Measurements from ENCODE around the gene PRKAA1.

Gene PRKAA1

GRCh38 chr5:40780199-40780598 is 18.0 kb downstream of the PRKAA1 start:
- no peaks in the 10 kb centered on the region; the same call in 1 of the 2 replicates for H3K36me3 ChIP-seq (ENCODE audit: control insufficient read depth, insufficient read depth, low read length)
- no peaks in the 10 kb centered on the region for H3K27me3 ChIP-seq (ENCODE audit: control insufficient read depth, insufficient read depth, low read length)
- no peaks in the 10 kb centered on the region for H3K9me3 ChIP-seq (ENCODE audit: control insufficient read depth, insufficient read depth, low read length)
- no CpG with 5 or more reads among the region's 5 CpGs for WGBS (ENCODE audit: insufficient coverage, insufficient read length)
- no peak for DNase-seq (ENCODE audit: low read depth, low spot score)
- H3K4me3 ChIP-seq (ENCODE audit: low read length): no peak overlapping the region
- H3K4me1 ChIP-seq (ENCODE audit: control insufficient read depth, insufficient read depth, low read length): no peaks in the 10 kb centered on the region
- no peak overlapping the region for H3K27ac ChIP-seq (ENCODE audit: low read length)

DNA sequence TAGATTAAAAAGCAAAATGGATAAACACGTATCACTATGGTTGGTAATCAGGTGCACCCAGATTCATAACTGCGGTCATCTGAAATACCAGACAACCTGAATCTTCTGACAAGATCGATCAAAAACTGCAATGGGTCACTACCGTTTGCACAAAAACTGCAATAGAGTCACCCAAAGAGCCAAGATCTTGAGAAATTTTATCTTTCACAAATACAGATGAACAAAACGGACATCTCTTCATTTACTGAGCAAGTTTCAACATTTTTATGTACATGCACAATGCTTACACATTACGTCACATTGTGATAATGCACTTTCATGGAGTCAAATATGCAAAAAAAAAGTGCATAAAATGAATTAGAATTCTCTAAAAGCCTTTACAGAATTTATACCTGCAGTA is 18.6 kb downstream of the PRKAA1 start:
- no peaks in the 10 kb centered on the region for H3K9me3 ChIP-seq (ENCODE audit: control insufficient read depth, insufficient read depth, low read length)
- no peaks in the 10 kb centered on the region for H3K4me1 ChIP-seq (ENCODE audit: control insufficient read depth, insufficient read depth, low read length)
- H3K27me3 ChIP-seq (ENCODE audit: control insufficient read depth, insufficient read depth, low read length): no peaks in the 10 kb centered on the region
- no peak for DNase-seq (ENCODE audit: low read depth, low spot score)
- H3K36me3 ChIP-seq (ENCODE audit: control insufficient read depth, insufficient read depth, low read length): no peaks in the 10 kb centered on the region; the same call in 1 of the 2 replicates
- no CpG with 5 or more reads among the region's 6 CpGs for WGBS (ENCODE audit: insufficient coverage, insufficient read length)
- H3K4me3 ChIP-seq (ENCODE audit: low read length): no peak overlapping the region
- H3K27ac ChIP-seq (ENCODE audit: low read length): no peak overlapping the region

DNA sequence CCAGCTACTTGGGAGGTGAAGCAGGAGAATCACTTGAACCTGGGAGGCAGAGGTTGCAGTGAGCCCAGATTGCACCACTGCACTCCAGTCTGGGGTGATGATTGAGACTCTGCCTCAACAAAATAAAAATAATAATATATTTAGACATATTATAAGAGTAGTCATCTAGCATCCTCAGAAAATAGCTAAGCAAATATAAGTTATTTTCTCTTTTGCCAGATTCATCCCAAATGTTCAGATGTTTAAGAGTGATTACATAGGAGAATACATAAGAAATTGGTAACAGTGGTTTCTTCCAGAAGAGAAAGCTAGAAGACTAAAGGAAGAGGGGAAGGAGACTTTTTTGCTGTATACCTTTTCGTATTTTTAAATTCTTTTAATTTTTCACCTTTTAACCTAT is 20.0 kb downstream of the PRKAA1 start:
- no peak overlapping the region for H3K4me3 ChIP-seq (ENCODE audit: low read length)
- H3K27ac ChIP-seq (ENCODE audit: low read length): no peak overlapping the region
- WGBS (ENCODE audit: insufficient coverage, insufficient read length): no CpG with 5 or more reads among the region's 1 CpG
- no peaks in the 10 kb centered on the region for H3K9me3 ChIP-seq (ENCODE audit: control insufficient read depth, insufficient read depth, low read length)
- H3K36me3 ChIP-seq (ENCODE audit: control insufficient read depth, insufficient read depth, low read length): no peaks in the 10 kb centered on the region; the same call in 1 of the 2 replicates
- no peaks in the 10 kb centered on the region for H3K27me3 ChIP-seq (ENCODE audit: control insufficient read depth, insufficient read depth, low read length)
- DNase-seq (ENCODE audit: low read depth, low spot score): no peak
- no peaks in the 10 kb centered on the region for H3K4me1 ChIP-seq (ENCODE audit: control insufficient read depth, insufficient read depth, low read length)

- Histone ChIP-seq H3K36me3 (ENCODE audit: control insufficient read depth, insufficient read depth, low read length) (no peaks in the 10 kb centered on the region; the same call in 1 of the 2 replicates), H3K27ac (ENCODE audit: low read length) (no peak overlapping the region), H3K27me3 (ENCODE audit: control insufficient read depth, insufficient read depth, low read length) (no peaks in the 10 kb centered on the region), H3K4me3 (ENCODE audit: low read length) (no peak overlapping the region), H3K4me1 (ENCODE audit: control insufficient read depth, insufficient read depth, low read length) (no peaks in the 10 kb centered on the region), H3K9me3 (ENCODE audit: control insufficient read depth, insufficient read depth, low read length) (no peaks in the 10 kb centered on the region)
- no peak for DNase-seq (ENCODE audit: low read depth, low spot score)
- WGBS (ENCODE audit: insufficient coverage, insufficient read length): no CpG with 5 or more reads among the region's 1 CpG
These were observed 21.6 kb downstream of the PRKAA1 start for GRCh38 chr5:40776658-40776977.

DNA sequence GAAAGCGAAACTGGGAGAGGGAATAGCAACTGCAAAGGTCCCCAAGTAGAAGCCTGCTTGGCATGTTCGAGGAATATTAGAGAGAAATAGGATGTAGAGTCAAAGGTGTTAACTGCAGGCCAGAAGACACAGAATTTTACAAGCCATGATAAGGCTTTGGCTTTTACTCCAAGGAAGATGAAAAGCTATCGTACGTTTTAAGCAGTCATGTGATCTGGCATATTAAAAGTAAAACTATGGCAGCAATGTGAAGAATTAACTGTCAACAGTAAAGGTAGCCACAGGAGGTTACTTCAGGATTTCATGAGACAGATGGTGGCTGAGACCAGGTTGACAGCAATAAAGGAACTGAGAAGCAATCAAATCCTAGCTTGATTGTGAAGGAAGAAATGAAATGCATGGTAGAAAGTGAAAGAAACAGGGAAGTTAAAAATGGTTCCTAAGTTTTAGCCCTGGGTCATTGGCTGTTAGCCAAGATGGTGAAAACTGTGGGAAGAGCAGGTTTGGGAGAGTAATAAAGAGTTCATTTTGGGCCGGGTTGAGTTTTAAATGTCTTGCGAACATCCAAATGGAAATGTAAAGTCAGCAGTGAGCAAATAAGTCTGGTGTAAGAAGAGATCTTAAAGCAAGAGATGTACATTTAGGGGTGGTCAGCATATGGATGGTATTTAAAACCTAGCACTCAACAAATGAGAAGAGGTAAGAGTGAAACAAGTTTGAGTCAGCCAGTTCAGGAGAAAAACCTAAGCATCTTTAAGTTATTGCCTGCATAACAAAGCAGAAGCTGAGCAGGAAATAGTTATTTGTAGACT is 22.1 kb downstream of the PRKAA1 start:
- no CpG with 5 or more reads among the region's 6 CpGs for WGBS (ENCODE audit: insufficient coverage, insufficient read length)
- no peak for DNase-seq (ENCODE audit: low read depth, low spot score)
- Histone ChIP-seq H3K4me3 (ENCODE audit: low read length) (no peak overlapping the region), H3K36me3 (ENCODE audit: control insufficient read depth, insufficient read depth, low read length) (no peaks in the 10 kb centered on the region; the same call in 1 of the 2 replicates), H3K27me3 (ENCODE audit: control insufficient read depth, insufficient read depth, low read length) (no peaks in the 10 kb centered on the region), H3K4me1 (ENCODE audit: control insufficient read depth, insufficient read depth, low read length) (no peaks in the 10 kb centered on the region), H3K9me3 (ENCODE audit: control insufficient read depth, insufficient read depth, low read length) (no peaks in the 10 kb centered on the region), H3K27ac (ENCODE audit: low read length) (no peak overlapping the region)

DNA sequence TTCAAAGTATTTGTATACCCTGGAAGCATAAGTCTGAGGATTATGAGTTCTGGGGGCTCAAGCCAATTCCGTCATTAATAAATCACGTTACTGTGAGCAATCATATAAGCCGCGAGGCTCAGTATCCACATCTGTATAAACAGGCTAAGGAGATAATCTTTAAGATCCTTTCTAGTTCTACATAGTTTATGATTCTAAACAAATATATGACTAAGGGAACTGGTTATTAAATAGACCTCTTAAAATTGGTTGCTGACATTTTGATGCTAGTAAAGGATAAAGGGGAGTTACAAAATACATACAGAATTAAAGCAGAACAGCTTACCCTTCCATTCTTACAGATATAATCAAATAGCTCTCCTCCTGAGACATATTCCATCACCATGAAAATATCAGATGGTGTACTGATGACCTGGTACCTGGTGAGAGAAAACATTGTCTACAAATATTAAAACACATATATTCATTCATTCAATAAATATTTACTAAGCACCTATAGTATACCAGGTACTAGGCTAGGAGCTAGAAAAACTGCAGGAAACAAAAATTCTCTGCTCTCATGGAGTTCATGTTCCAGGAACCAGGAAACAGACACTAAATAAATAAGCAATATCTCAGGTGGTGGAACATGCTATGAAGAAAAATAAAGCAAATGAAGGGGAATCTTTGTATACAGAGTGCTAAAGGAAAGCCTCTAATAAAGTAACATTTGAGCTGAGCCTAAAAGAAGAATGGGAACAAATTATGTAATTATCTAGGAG is 22.9 kb downstream of the PRKAA1 start:
- Histone ChIP-seq H3K36me3 (ENCODE audit: control insufficient read depth, insufficient read depth, low read length) (no peaks in the 10 kb centered on the region; the same call in 1 of the 2 replicates), H3K27me3 (ENCODE audit: control insufficient read depth, insufficient read depth, low read length) (no peaks in the 10 kb centered on the region), H3K4me3 (ENCODE audit: low read length) (no peak overlapping the region), H3K4me1 (ENCODE audit: control insufficient read depth, insufficient read depth, low read length) (no peaks in the 10 kb centered on the region), H3K9me3 (ENCODE audit: control insufficient read depth, insufficient read depth, low read length) (no peaks in the 10 kb centered on the region), H3K27ac (ENCODE audit: low read length) (no peak overlapping the region)
- no CpG with 5 or more reads among the region's 4 CpGs for WGBS (ENCODE audit: insufficient coverage, insufficient read length)
- no peak for DNase-seq (ENCODE audit: low read depth, low spot score)

DNA sequence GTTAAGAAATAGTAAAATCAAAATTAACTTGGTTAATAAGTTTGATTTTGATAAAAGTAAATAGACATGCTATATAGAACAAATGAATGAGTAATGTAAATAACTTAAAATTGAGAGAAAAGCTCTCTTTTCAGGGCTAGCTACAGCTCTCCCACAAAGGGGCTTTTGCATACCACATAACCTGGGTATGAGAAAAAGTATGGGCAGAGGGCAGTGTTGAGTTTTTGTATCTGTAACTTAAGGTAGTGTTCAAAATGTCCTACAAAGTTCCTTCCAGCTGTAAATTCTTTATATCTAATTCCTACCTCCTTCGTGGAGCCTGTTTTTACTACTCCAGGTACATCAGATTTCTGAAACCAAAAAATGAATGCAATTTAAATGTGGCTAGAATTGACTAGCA is 23.6 kb downstream of the PRKAA1 start:
- no CpG with 5 or more reads among the region's 1 CpG for WGBS (ENCODE audit: insufficient coverage, insufficient read length)
- Histone ChIP-seq H3K9me3 (ENCODE audit: control insufficient read depth, insufficient read depth, low read length) (no peaks in the 10 kb centered on the region), H3K4me1 (ENCODE audit: control insufficient read depth, insufficient read depth, low read length) (no peaks in the 10 kb centered on the region), H3K4me3 (ENCODE audit: low read length) (no peak overlapping the region), H3K27ac (ENCODE audit: low read length) (no peak overlapping the region), H3K36me3 (ENCODE audit: control insufficient read depth, insufficient read depth, low read length) (no peaks in the 10 kb centered on the region; the same call in 1 of the 2 replicates), H3K27me3 (ENCODE audit: control insufficient read depth, insufficient read depth, low read length) (no peaks in the 10 kb centered on the region)
- DNase-seq (ENCODE audit: low read depth, low spot score): no peak

DNA sequence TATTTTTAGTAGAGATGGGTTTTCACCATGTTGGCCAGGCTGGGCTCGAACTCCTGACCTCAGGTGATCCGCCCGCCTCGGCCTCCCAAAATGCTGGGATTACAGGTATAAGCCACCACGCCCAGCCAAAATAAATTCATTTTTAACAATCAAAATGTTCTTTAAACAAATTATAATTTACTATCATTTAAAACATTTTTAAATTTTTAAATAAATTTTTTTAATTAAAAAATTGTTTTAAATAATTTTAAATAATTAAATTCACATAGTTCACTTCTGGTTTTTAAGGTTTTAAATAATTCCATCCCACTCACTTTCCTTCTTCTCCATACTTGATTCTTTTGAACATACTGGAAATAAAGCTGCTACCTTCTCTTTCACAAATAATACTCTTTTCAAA is 27.4 kb downstream of the PRKAA1 start:
- Histone ChIP-seq H3K4me3 (ENCODE audit: low read length) (no peak overlapping the region), H3K9me3 (ENCODE audit: control insufficient read depth, insufficient read depth, low read length) (no peaks in the 10 kb centered on the region), H3K36me3 (ENCODE audit: control insufficient read depth, insufficient read depth, low read length) (no peaks in the 10 kb centered on the region), H3K27me3 (ENCODE audit: control insufficient read depth, insufficient read depth, low read length) (no peaks in the 10 kb centered on the region), H3K4me1 (ENCODE audit: control insufficient read depth, insufficient read depth, low read length) (no peaks in the 10 kb centered on the region), H3K27ac (ENCODE audit: low read length) (no peak overlapping the region)
- WGBS (ENCODE audit: insufficient coverage, insufficient read length): no CpG with 5 or more reads among the region's 5 CpGs
- no peak for DNase-seq (ENCODE audit: low read depth, low spot score)

GRCh38 chr5:40762705-40763104 is 35.5 kb downstream of the PRKAA1 start:
- Histone ChIP-seq H3K4me1 (ENCODE audit: control insufficient read depth, insufficient read depth, low read length) (no peaks in the 10 kb centered on the region), H3K36me3 (ENCODE audit: control insufficient read depth, insufficient read depth, low read length) (no peaks in the 10 kb centered on the region; the same call in 1 of the 2 replicates), H3K9me3 (ENCODE audit: control insufficient read depth, insufficient read depth, low read length) (no peaks in the 10 kb centered on the region), H3K27me3 (ENCODE audit: control insufficient read depth, insufficient read depth, low read length) (no peaks in the 10 kb centered on the region), H3K4me3 (ENCODE audit: low read length) (no peak overlapping the region), H3K27ac (ENCODE audit: low read length) (no peak overlapping the region)
- no peak for DNase-seq (ENCODE audit: low read depth, low spot score)
- WGBS (ENCODE audit: insufficient coverage, insufficient read length): no CpG with 5 or more reads among the region's 2 CpGs

DNA sequence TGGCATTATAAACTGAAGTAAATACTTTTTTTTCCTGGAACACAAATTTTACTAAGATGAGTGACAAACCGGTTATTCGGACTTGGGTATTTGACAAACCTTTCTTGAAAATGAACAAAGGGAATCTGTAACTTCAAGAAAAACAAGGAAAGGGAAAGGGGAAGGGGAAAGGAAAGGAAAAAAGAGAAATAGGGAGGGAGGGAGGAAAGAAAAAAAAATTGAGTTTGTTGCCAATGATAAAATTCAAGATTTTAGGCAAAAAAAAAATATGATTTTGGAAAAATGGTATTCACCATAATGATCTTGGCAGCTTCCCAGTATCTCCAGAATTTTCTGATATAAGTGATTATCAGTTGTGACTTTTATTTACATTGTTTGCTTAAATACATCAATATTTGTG is 40.8 kb downstream of the PRKAA1 start:
- no CpG with 5 or more reads among the region's 2 CpGs for WGBS (ENCODE audit: insufficient coverage, insufficient read length)
- no peaks in the 10 kb centered on the region for H3K4me1 ChIP-seq (ENCODE audit: control insufficient read depth, insufficient read depth, low read length)
- H3K27ac ChIP-seq (ENCODE audit: low read length): no peak overlapping the region
- no peak for DNase-seq (ENCODE audit: low read depth, low spot score)
- no peak overlapping the region for H3K4me3 ChIP-seq (ENCODE audit: low read length)
- H3K27me3 ChIP-seq (ENCODE audit: control insufficient read depth, insufficient read depth, low read length): no peaks in the 10 kb centered on the region
- H3K9me3 ChIP-seq (ENCODE audit: control insufficient read depth, insufficient read depth, low read length): no peaks in the 10 kb centered on the region
- no peaks in the 10 kb centered on the region for H3K36me3 ChIP-seq (ENCODE audit: control insufficient read depth, insufficient read depth, low read length)
